GM12878 (cell line): Measurements from ENCODE around the gene LETM1. TPM values are rescaled to one million over a fixed set of nuclear protein-coding genes. Genes with fewer than 3 reads are reported as not detected.

ENCODE experiments used
- ATAC-seq: fragments of 200-7000 bp; cut with Tn5 transposase; 3 replicates; pipeline ENCODE4 v1.9.1; 2020; ENCODE audit warnings: mild to moderate bottlenecking, moderate library complexity
- BruUV-seq: library from RNA; stranded (reverse); fragments of 400-500 nt; replicated peaks from 2 replicates; lab custom pipeline; 2021; lab: Mats Ljungman, UMichigan
- CTCF ChIA-PET: fragments of 300-600 bp; sonication (Branson Sonifier 250); formaldehyde crosslinking; extraction: SDS; loops from one replicate; lab custom pipeline; 2021; ENCODE audit warnings: inconsistent platforms; lab: Yijun Ruan, JAX
- POLR2A ChIA-PET: fragments of 350-600 bp; formaldehyde crosslinking; extraction: SDS; loops from one replicate; lab custom pipeline; 2021; ENCODE audit warnings: inconsistent platforms; lab: Charles Lee
- RAD21 ChIA-PET: fragments of 300-600 bp; sonication (Branson Sonifier 250); formaldehyde crosslinking; loops from one replicate; lab custom pipeline; 2023; ENCODE audit warnings: antibody characterized with exemption; ENCODE audit not compliant: unreplicated experiment; lab: Charles Lee
- SMC1A ChIA-PET: fragments of 300-600 bp; sonication (Branson Sonifier 250); formaldehyde crosslinking; loops from one replicate; lab custom pipeline; 2023; ENCODE audit not compliant: unreplicated experiment, uncharacterized antibody; lab: Charles Lee
- DNase-seq: peaks from one replicate; pipeline ENCODE4 v3.0.0-alpha.2; 2011; ENCODE audit warnings: low read depth, low spot score
- FAIRE-seq: peaks from 3 replicates; lab custom pipeline; 2011; peaks lifted over from hg19 to GRCh38; lab: Jason Lieb, UNC
- H2AFZ ChIP-seq: 2 replicates; pipeline ENCODE4 v1.6.0; 2011; ENCODE audit warnings: low read depth, low read length, control low read depth; ENCODE audit not compliant: control insufficient read depth
- H3K27ac ChIP-seq: 2 replicates; pipeline ENCODE4 v1.5.1; 2011; ENCODE audit warnings: control low read depth; ENCODE audit not compliant: control insufficient read depth, insufficient read depth
- H3K27me3 ChIP-seq, 2 experiments: replicated peaks in 1 of 2; 2 replicates each; pipeline versions ENCODE4 v1.6.0 to v1.6.1; 2011; ENCODE audit warnings: low read length in 1 of 2; ENCODE audit not compliant: control insufficient read depth in 2 of 2, insufficient read depth in 2 of 2
- H3K36me3 ChIP-seq, 2 experiments: 2 replicates each; pipeline ENCODE4 v1.5.1; 2011; ENCODE audit warnings: low read length in 1 of 2; ENCODE audit not compliant: control insufficient read depth in 2 of 2, insufficient read depth in 2 of 2
- H3K4me1 ChIP-seq: 2 replicates; pipeline ENCODE4 v1.6.1; 2011; ENCODE audit warnings: mild to moderate bottlenecking, low read length, moderate library complexity, mixed read lengths; ENCODE audit not compliant: control insufficient read depth, insufficient read depth
- H3K4me2 ChIP-seq: 2 replicates; pipeline ENCODE4 v1.6.0; 2011; ENCODE audit warnings: control low read depth; ENCODE audit not compliant: control insufficient read depth, insufficient read depth
- H3K4me3 ChIP-seq: fragments of 200-600 bp; sonication (generic); 2 replicates; pipeline ENCODE4 v1.5.1; 2016
- H3K79me2 ChIP-seq: 2 replicates; pipeline ENCODE4 v1.6.0; 2011; ENCODE audit warnings: low read length; ENCODE audit not compliant: control insufficient read depth, insufficient read depth
- H3K9ac ChIP-seq: 2 replicates; pipeline ENCODE4 v1.8.0; 2011; ENCODE audit warnings: low read length, control low read depth, mixed read lengths; ENCODE audit not compliant: control insufficient read depth, insufficient read depth
- H3K9me3 ChIP-seq: replicated peaks from 3 replicates; pipeline ENCODE4 v1.5.1; 2011; ENCODE audit warnings: mild to moderate bottlenecking, low read length; ENCODE audit not compliant: control insufficient read depth, insufficient read depth
- H4K20me1 ChIP-seq: 2 replicates; pipeline ENCODE4 v1.6.0; 2011; ENCODE audit not compliant: control insufficient read depth, insufficient read depth
- BCL11A ChIP-seq: IDR thresholded peaks from 2 replicates; pipeline ENCODE4 v1.6.1; 2011; ENCODE audit warnings: low read depth, low read length
- CBX5 ChIP-seq: sonication (generic); IDR thresholded peaks from 2 replicates; pipeline ENCODE4 v1.6.1; 2016; ENCODE audit warnings: low read depth, moderate library complexity, mild to moderate bottlenecking, inconsistent platforms
- CREB1 ChIP-seq: IDR thresholded peaks from 2 replicates; pipeline ENCODE4 v1.6.1; 2012; ENCODE audit warnings: low read depth, mild to moderate bottlenecking, inconsistent platforms
- FOXK2 ChIP-seq: fragments of 450-650 bp; IDR thresholded peaks from 2 replicates; pipeline ENCODE4 v1.6.1; 2017; ENCODE audit warnings: mild to moderate bottlenecking, moderate library complexity
- GABPA ChIP-seq: IDR thresholded peaks from 2 replicates; pipeline ENCODE4 v1.6.1; 2014; ENCODE audit warnings: antibody characterized with exemption, low read depth, mild to moderate bottlenecking, inconsistent platforms
- HDAC6 ChIP-seq: fragments of 200-600 bp; sonication (generic); IDR thresholded peaks from one replicate; pipeline ENCODE4 v1.8.0; 2017; ENCODE audit warnings: antibody characterized with exemption; ENCODE audit not compliant: unreplicated experiment
- IKZF1 ChIP-seq: fragments of 450-650 bp; conservative IDR thresholded peaks from 2 replicates; pipeline ENCODE4 v1.6.1; 2017; ENCODE audit warnings: antibody characterized with exemption, mild to moderate bottlenecking
- JUND ChIP-seq: IDR thresholded peaks from 2 replicates; pipeline ENCODE4 v1.6.1; 2012; ENCODE audit warnings: low read depth, mild to moderate bottlenecking, low read length, improper control_type of control experiment, moderate library complexity
- LARP7 ChIP-seq: fragments of 450-650 bp; IDR thresholded peaks from 2 replicates; pipeline ENCODE4 v1.6.1; 2017; ENCODE audit warnings: mild to moderate bottlenecking
- NFXL1 ChIP-seq: fragments of 450-650 bp; IDR thresholded peaks from 2 replicates; pipeline ENCODE4 v1.6.1; 2017; ENCODE audit warnings: antibody characterized with exemption, mild to moderate bottlenecking, borderline replicate concordance
- PKNOX1 ChIP-seq: fragments of 450-650 bp; IDR thresholded peaks from 2 replicates; pipeline ENCODE4 v1.6.1; 2016; ENCODE audit warnings: mild to moderate bottlenecking
- RAD21 ChIP-seq: IDR thresholded peaks from 2 replicates; pipeline ENCODE4 v1.6.1; 2011; ENCODE audit warnings: mild to moderate bottlenecking, low read depth, low read length, moderate library complexity; ENCODE audit not compliant: insufficient read depth
- RELB ChIP-seq: fragments of 450-650 bp; IDR thresholded peaks from 2 replicates; pipeline ENCODE4 v1.6.1; 2017; ENCODE audit warnings: low read depth, mild to moderate bottlenecking, moderate library complexity
- SMAD1 ChIP-seq: fragments of 450-650 bp; IDR thresholded peaks from 2 replicates; pipeline ENCODE4 v1.6.1; 2018; ENCODE audit warnings: mild to moderate bottlenecking, low read depth; ENCODE audit not compliant: partially characterized antibody
- SMC3 ChIP-seq: IDR thresholded peaks from 2 replicates; pipeline ENCODE4 v1.6.1; 2011; ENCODE audit warnings: low read length, improper control_type of control experiment, borderline replicate concordance
- SPI1 ChIP-seq: IDR thresholded peaks from 2 replicates; pipeline ENCODE4 v1.6.1; 2011; ENCODE audit warnings: low read depth, mild to moderate bottlenecking, low read length, moderate library complexity, borderline replicate concordance; ENCODE audit not compliant: insufficient read depth
- WGBS: methylation state at CpG from one replicate; pipeline ENCODE4 v1.1.6; 2016; ENCODE audit warnings: low lambda C conversion rate; ENCODE audit not compliant: insufficient replicate concordance, insufficient coverage; ENCODE audit errors: missing lambda C conversion rate; 5-methylcytosine and 5-hydroxymethylcytosine counted together
- in situ Hi-C: fragments of 300-500 bp; cut with MboI; formaldehyde crosslinking; loops from 9 replicates; pipeline ENCODE4 v1.14.3; 2018; ENCODE audit warnings: mixed read lengths
- intact Hi-C: fragments of 100-400 bp; cut with micrococcal nuclease; formaldehyde crosslinking; loops from one replicate; pipeline ENCODE4 v1.14.2; 2022; ENCODE audit not compliant: unreplicated experiment
- polyA plus RNA-seq, 11 experiments: library from polyadenylated mRNA; depleted of rRNA in 4 of 11; unstranded in 6 of 11; stranded (reverse) in 5 of 11; fragments of >200 nt; fragmentation: Nextera tagmentation in 4 of 11; fragmentation: Illumina TruSeq in 1 of 11; extraction: Ambion mirVana in 4 of 11; extraction: Trizol in 1 of 11; gene quantifications; 1 replicate in 1 of 11; 2 replicates in 10 of 11; pipeline versions ENCODE4 v1.2.1 to v1.2.3, GENCODE V29; 2011 to 2016; ENCODE audit warnings: inconsistent platforms in 2 of 11, missing spikeins in 2 of 11, low read depth in 1 of 11
- total RNA-seq, 4 experiments: library from RNA; depleted of rRNA in 3 of 4; stranded (reverse); fragments of >200 nt in 3 of 4; fragmentation: Illumina TruSeq in 1 of 4; extraction: Trizol in 1 of 4; gene quantifications; 2 replicates each; pipeline versions ENCODE4 v1.2.1 to v1.2.3, GENCODE V29; 2013 to 2021
- TF ChIP-seq, protein P1 (sequence below): IDR thresholded peaks from 2 replicates; pipeline ENCODE4 v1.6.1; 2011; ENCODE audit warnings: low read depth, low read length, improper control_type of control experiment, borderline replicate concordance
- TF ChIP-seq, protein P2 (sequence below): IDR thresholded peaks from 2 replicates; pipeline ENCODE4 v1.6.1; 2012; ENCODE audit warnings: low read length, inconsistent platforms

LETM1 gene
- total and polyA plus RNA-seq, 10 of the 15 experiments (the other 5 are each of a cell fraction or from before 2014, with no cell fraction given), result 2.6 to 65.2 (median 30.2) TPM

DNA sequence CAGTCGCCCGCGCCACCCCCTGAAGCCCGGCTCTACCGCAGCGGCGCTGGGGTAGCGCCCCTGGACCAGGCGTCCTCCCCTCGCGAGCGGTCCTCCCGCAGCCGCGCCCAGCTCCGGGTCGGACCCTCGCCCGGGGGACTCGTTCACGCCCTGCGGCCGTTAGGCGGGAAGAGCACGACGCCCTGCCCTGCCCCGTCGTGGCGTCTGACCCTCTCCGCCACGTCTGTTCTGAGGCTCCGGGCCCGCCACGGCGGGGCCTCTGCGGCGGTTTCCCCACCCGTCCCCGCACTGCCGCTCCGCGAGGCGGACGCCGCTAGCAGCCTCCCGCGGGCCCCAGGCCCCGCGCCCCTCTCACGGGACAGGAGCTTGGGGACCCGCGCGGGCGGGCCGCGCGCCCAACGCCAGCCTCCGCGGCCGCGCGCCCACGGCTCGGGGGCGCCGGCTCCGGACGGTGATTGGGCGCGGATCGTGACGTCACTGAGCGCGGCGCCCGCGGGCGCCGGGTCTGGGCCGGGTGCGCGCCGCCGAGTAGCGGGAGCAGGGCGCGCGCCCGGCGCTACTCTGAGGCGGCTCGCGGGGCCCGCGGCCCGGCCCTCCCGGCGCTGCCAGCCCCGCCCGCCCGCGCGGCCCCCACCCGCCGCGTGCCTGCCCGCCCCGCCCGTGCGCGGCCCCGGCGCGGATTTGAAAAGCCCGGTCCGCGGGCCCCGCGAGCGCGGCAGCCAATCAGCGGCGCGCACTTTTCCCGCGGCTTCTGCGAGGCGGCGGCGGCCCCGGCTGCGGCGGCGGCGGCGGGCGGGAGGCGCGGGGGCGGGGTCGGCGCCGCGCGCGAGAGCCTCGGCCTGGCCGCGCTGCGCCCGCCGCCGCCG lies 14.9 kb upstream of the LETM1 start, which contains the start of gene NSD2 (continued):
- TF ChIP-seq BCL11A (no peak), PKNOX1 (no peak), RAD21 (no peak), NFXL1 (no peak), JUND (no peak), LARP7 (peak; percentile 98), CREB1 (peak; percentile 45; the same call in 1 of the 2 replicates), HDAC6 (no peak), SMAD1 (no peak)
- TF ChIP-seq, all 136 proteins: peak for 36

DNA sequence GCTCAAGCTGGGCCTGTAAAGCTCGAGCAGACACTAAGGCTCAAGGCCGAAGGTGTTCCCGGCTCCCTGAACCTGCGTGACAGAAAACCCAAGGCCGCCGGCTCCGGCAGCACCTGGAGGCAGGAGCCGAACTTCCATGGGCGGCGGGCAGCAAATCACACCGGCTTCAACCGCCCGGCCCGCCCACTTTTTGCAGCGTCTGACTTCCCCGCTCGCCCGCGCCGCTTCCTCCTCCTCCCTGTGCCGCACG lies 14.3 kb upstream of the LETM1 start:
- in situ Hi-C loops (no loop called here), intact Hi-C loops (loop anchor here (1.0 to 10.0 kb wide), 3 partner anchors 14 to 545 kb away; partner anchors contain the start of genes CFAP99, LETM1, SLBP and ZFYVE28)
- ATAC-seq (peak; percentile 83), FAIRE-seq (no peak), DNase-seq (no peak)
- POLR2A ChIA-PET, result interaction anchor here (1.2 to 1.7 kb wide), 6 partner anchors 9 to 158 kb away, joined by 3 to 5 read pairs (median 4); partner anchors contain the start of genes LETM1 and SLBP
- H3K27ac ChIP-seq, result peak overlapping the region; percentile 97
- no peaks in the 10 kb centered on the region; the same call in 1 of the 2 replicates for H4K20me1 ChIP-seq
- H3K9ac ChIP-seq, result peak overlapping the region; percentile 92
- H3K9me3 ChIP-seq, result no peaks in the 10 kb centered on the region
- peak overlapping the region; percentile 76 for H3K4me3 ChIP-seq
- CTCF ChIA-PET, result interaction anchor here (1.7 to 1.8 kb wide), 2 partner anchors 13 to 29 kb away, joined by 5 to 10 read pairs; no protein-coding TSS in a partner anchor
- WGBS, result 0% methylated on average over 22 of the region's 22 CpGs
- no peaks in the 10 kb centered on the region for H3K27me3 ChIP-seq
- H2AFZ ChIP-seq, result peak overlapping the region; percentile 88
- peak overlapping the region; percentile 93 for H3K4me2 ChIP-seq
- RAD21 ChIA-PET, result interaction anchor here (0.7 kb wide), 1 partner anchor 668 kb away, joined by 3 read pairs; no protein-coding TSS in a partner anchor
- H3K36me3 ChIP-seq, result no peaks in the 10 kb centered on the region
- peaks cover 42% of the 10 kb centered on the region for H3K79me2 ChIP-seq
- peaks cover 22% of the 10 kb centered on the region for H3K4me1 ChIP-seq
- SMC1A ChIA-PET, result interaction anchor here (1.4 kb wide), 1 partner anchor 14 kb away, joined by 6 read pairs; the partner anchor contains the start of gene LETM1
- BruUV-seq, result no TSS peak
- no peak for TF ChIP-seq IKZF1
- no peak for TF ChIP-seq SMC3
- TF ChIP-seq, protein P1, sequence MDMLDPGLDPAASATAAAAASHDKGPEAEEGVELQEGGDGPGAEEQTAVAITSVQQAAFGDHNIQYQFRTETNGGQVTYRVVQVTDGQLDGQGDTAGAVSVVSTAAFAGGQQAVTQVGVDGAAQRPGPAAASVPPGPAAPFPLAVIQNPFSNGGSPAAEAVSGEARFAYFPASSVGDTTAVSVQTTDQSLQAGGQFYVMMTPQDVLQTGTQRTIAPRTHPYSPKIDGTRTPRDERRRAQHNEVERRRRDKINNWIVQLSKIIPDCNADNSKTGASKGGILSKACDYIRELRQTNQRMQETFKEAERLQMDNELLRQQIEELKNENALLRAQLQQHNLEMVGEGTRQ, result no peak
- TF ChIP-seq RELB, result 0 out of 2 replicates have a peak, but pooled peaks have one; percentile 34
- no peak for TF ChIP-seq CBX5
- TF ChIP-seq FOXK2, result no peak
- TF ChIP-seq SPI1, result peak; percentile 45
- TF ChIP-seq, protein P2, sequence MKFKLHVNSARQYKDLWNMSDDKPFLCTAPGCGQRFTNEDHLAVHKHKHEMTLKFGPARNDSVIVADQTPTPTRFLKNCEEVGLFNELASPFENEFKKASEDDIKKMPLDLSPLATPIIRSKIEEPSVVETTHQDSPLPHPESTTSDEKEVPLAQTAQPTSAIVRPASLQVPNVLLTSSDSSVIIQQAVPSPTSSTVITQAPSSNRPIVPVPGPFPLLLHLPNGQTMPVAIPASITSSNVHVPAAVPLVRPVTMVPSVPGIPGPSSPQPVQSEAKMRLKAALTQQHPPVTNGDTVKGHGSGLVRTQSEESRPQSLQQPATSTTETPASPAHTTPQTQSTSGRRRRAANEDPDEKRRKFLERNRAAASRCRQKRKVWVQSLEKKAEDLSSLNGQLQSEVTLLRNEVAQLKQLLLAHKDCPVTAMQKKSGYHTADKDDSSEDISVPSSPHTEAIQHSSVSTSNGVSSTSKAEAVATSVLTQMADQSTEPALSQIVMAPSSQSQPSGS, result no peak
- TF ChIP-seq BCL11A, result no peak
- TF ChIP-seq GABPA, result no peak
